Mesothelial cell of epicardium (in vitro differentiated cells): ENCODE results near the gene TOMM22. TPM values are rescaled to one million over a fixed set of nuclear protein-coding genes. Genes with fewer than 3 reads are reported as not detected.

Experiments used
- DNase-seq, 2 experiments: peaks; one replicate each; pipeline ENCODE4 v3.0.0; 2021; ENCODE audit warnings: low spot score in 2 of 2; ENCODE audit not compliant: unreplicated experiment in 2 of 2
- H3K27ac Mint-ChIP-seq: 2 replicates; pipeline ENCODE4 v1.8.0; 2021; ENCODE audit warnings: mixed read lengths
- H3K27me3 Mint-ChIP-seq: 2 replicates; pipeline ENCODE4 v1.8.0; 2021; ENCODE audit warnings: low read depth, mixed read lengths
- H3K36me3 Mint-ChIP-seq: 2 replicates; pipeline ENCODE4 v1.8.0; 2021; ENCODE audit warnings: mixed read lengths
- H3K4me1 Mint-ChIP-seq: 2 replicates; pipeline ENCODE4 v1.8.0; 2021; ENCODE audit warnings: mixed read lengths
- H3K4me3 Mint-ChIP-seq: 2 replicates; pipeline ENCODE4 v1.8.0; 2021; ENCODE audit warnings: mild to moderate bottlenecking, moderate library complexity, mixed read lengths
- H3K9me3 Mint-ChIP-seq: 2 replicates; pipeline ENCODE4 v1.8.0; 2021; ENCODE audit warnings: mixed read lengths
- CTCF ChIP-seq: fragments of 200-600 bp; sonication (generic); IDR thresholded peaks from one replicate; pipeline ENCODE4 v1.5.0; 2021; ENCODE audit warnings: antibody characterized with exemption; ENCODE audit not compliant: unreplicated experiment
- total RNA-seq: library from RNA; stranded (reverse); gene quantifications from 3 replicates; pipeline ENCODE4 v1.2.1, GENCODE V29; 2021

Gene TOMM22
- total RNA-seq, 1 donor from 2014 or later: 59.7 TPM

GRCh38 chr22:38733329-38733723 lies 51.6 kb downstream of the TOMM22 start:
- Mint-ChIP-seq H3K4me3 (no peak overlapping the region), H3K27ac (peak overlapping the region; percentile 83), H3K4me1 (no peaks in the 10 kb centered on the region), H3K27me3 (no peaks in the 10 kb centered on the region), H3K9me3 (no peaks in the 10 kb centered on the region), H3K36me3 (peaks cover 25% of the 10 kb centered on the region)
- peak; percentile 75 for TF ChIP-seq CTCF
- no peak for DNase-seq

GRCh38 chr22:38733724-38734381 lies 52.1 kb downstream of the TOMM22 start:
- TF ChIP-seq CTCF: no peak
- no peaks in the 10 kb centered on the region for H3K4me1 Mint-ChIP-seq
- H3K27me3 Mint-ChIP-seq: no peaks in the 10 kb centered on the region
- DNase-seq: no peak
- no peak overlapping the region for H3K4me3 Mint-ChIP-seq
- peak overlapping the region; percentile 83 for H3K27ac Mint-ChIP-seq
- no peaks in the 10 kb centered on the region for H3K9me3 Mint-ChIP-seq
- H3K36me3 Mint-ChIP-seq: peaks cover 22% of the 10 kb centered on the region

- no peak for DNase-seq
- no peaks in the 10 kb centered on the region for H3K4me1 Mint-ChIP-seq
- H3K4me3 Mint-ChIP-seq: no peak overlapping the region
- no peaks in the 10 kb centered on the region for H3K9me3 Mint-ChIP-seq
- no peak for TF ChIP-seq CTCF
- H3K27ac Mint-ChIP-seq: peak overlapping the region; percentile 75
- H3K36me3 Mint-ChIP-seq: peaks cover 17% of the 10 kb centered on the region
- no peaks in the 10 kb centered on the region for H3K27me3 Mint-ChIP-seq
Observed at GRCh38 chr22:38734421-38735100, 52.8 kb downstream of the TOMM22 start.

Other genes with a start within 250 kb of the TOMM22 start
- gene KCNJ4, start 226.8 kb upstream of the TOMM22 start, total RNA-seq: 2.5 to 2.8 TPM (median 2.6 TPM) in 3 replicates
- 14.5 to 15.6 TPM (median 14.6 TPM) in 3 replicates for gene KDELR3, start 213.9 kb upstream of the TOMM22 start, total RNA-seq
- gene DDX17, start 175.6 kb upstream of the TOMM22 start, total RNA-seq: 694 to 717 TPM (median 708 TPM) in 3 replicates
- 2.8 to 4.8 TPM (median 4.2 TPM) in 3 replicates for gene DMC1, start 111.8 kb upstream of the TOMM22 start, total RNA-seq
- gene FAM227A, start 25.6 kb upstream of the TOMM22 start, total RNA-seq: 10.3 to 11.9 TPM (median 11.0 TPM) in 3 replicates
- gene CBY1, start 25.3 kb upstream of the TOMM22 start, total RNA-seq: 38.5 to 40.4 TPM (median 40.0 TPM) in 3 replicates
- gene JOSD1, start 19.0 kb downstream of the TOMM22 start, total RNA-seq: 58.4 to 59.6 TPM (median 59.6 TPM) in 3 replicates
- 71.6 to 74.3 TPM (median 73.1 TPM) in 3 replicates for gene GTPBP1, start 24.0 kb downstream of the TOMM22 start, total RNA-seq
- gene SUN2, start 74.0 kb downstream of the TOMM22 start, total RNA-seq: 59.8 to 63.0 TPM (median 61.2 TPM) in 3 replicates
- 15.9 to 18.0 TPM (median 17.3 TPM) in 3 replicates for gene DNAL4, start 112.2 kb downstream of the TOMM22 start, total RNA-seq
- 9.6 to 10.3 TPM (median 10.1 TPM) in 3 replicates for gene NPTXR, start 162.1 kb downstream of the TOMM22 start, total RNA-seq
- 101 to 104 TPM (median 102 TPM) in 3 replicates for gene CBX6, start 190.3 kb downstream of the TOMM22 start, total RNA-seq